Ascending aorta (tissue), 2 donors: ENCODE measurements around the gene KCNAB1. TPM values are rescaled to one million over a fixed set of nuclear protein-coding genes. Genes with fewer than 3 reads are reported as not detected.

Source experiments
- DNase-seq, 2 donors: peaks; one replicate each; pipeline ENCODE4 v3.0.0-alpha.2; 2019; ENCODE audit warnings: low spot score in 2 of 2
- H3K27ac ChIP-seq, 2 donors: fragments of 200-600 bp; sonication (generic); one replicate each; pipeline ENCODE4 v1.5.1; 2016 to 2017; ENCODE audit warnings: mild to moderate bottlenecking in 1 of 2
- H3K27me3 ChIP-seq: fragments of 200-600 bp; sonication (generic); one replicate; pipeline ENCODE4 v1.5.1; 2017
- H3K36me3 ChIP-seq, 2 donors: fragments of 200-600 bp; sonication (generic); one replicate each; pipeline ENCODE4 v1.5.1; 2016
- H3K4me1 ChIP-seq, 2 donors: fragments of 200-600 bp; sonication (generic); one replicate each; pipeline ENCODE4 v1.5.1; 2016 to 2017; ENCODE audit warnings: mild to moderate bottlenecking in 1 of 2
- H3K4me3 ChIP-seq, 2 donors: fragments of 200-600 bp; sonication (generic); one replicate each; pipeline ENCODE4 v1.5.1; 2016 to 2017; ENCODE audit warnings: mild to moderate bottlenecking in 1 of 2
- H3K9me3 ChIP-seq, 2 donors: fragments of 200-600 bp; sonication (generic); one replicate each; pipeline ENCODE4 v1.5.1; 2016
- intact Hi-C: fragments of 100-400 bp; cut with DNase I; formaldehyde crosslinking; loops from one replicate; pipeline ENCODE4 v1.15.1; 2023
- total RNA-seq: library from RNA; depleted of rRNA; stranded (reverse); fragments of >200 nt; gene quantifications from one replicate; pipeline ENCODE4 v1.1.0, GENCODE V29; 2016
- TF ChIP-seq, protein P1 (sequence below), 3 experiments: fragments of 200-600 bp in 2 of 3; fragments of 450-650 bp in 1 of 3; sonication (generic) in 2 of 3; IDR thresholded peaks; one replicate each; pipeline ENCODE4 v1.5.1; 2016 to 2019; ENCODE audit warnings: antibody characterized with exemption in 3 of 3, mild to moderate bottlenecking in 1 of 3, moderate library complexity in 1 of 3

Gene KCNAB1
- total RNA-seq, 1 donor from 2014 or later: 15.1 TPM

DNA sequence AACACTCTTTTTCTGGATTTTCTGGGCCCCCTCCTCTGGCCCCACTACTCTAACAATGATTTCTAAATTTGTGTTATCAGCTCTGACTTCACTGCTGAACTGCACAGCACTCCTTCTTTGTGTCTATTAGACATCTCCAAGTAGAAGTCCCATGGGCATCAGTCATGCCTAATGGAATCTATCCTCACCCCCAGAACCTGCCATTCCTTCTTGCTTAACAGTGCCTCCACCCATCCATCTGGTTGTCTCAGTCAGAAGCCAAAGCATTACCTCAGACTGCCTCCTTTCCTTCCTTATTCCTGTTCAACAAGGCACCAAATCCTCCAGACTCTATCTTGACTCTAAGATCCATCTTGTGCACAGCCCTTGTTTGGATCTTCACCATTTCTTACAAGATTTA is 398.3 kb downstream of the KCNAB1 start:
- Histone ChIP-seq H3K27ac (no peak overlapping the region), H3K4me3 (no peak overlapping the region), H3K36me3 (peaks cover 0 to 6% of the 10 kb centered on the region in 2 donors), H3K4me1 (peaks cover 0 to 5% of the 10 kb centered on the region in 2 donors), H3K9me3 (no peaks in the 10 kb centered on the region), H3K27me3 (no peaks in the 10 kb centered on the region)
- DNase-seq: no peak
- TF ChIP-seq, protein P1, sequence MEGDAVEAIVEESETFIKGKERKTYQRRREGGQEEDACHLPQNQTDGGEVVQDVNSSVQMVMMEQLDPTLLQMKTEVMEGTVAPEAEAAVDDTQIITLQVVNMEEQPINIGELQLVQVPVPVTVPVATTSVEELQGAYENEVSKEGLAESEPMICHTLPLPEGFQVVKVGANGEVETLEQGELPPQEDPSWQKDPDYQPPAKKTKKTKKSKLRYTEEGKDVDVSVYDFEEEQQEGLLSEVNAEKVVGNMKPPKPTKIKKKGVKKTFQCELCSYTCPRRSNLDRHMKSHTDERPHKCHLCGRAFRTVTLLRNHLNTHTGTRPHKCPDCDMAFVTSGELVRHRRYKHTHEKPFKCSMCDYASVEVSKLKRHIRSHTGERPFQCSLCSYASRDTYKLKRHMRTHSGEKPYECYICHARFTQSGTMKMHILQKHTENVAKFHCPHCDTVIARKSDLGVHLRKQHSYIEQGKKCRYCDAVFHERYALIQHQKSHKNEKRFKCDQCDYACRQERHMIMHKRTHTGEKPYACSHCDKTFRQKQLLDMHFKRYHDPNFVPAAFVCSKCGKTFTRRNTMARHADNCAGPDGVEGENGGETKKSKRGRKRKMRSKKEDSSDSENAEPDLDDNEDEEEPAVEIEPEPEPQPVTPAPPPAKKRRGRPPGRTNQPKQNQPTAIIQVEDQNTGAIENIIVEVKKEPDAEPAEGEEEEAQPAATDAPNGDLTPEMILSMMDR (IDR thresholded peaks at IDR 0.05): no peak
- intact Hi-C loops: no loop called here

DNA sequence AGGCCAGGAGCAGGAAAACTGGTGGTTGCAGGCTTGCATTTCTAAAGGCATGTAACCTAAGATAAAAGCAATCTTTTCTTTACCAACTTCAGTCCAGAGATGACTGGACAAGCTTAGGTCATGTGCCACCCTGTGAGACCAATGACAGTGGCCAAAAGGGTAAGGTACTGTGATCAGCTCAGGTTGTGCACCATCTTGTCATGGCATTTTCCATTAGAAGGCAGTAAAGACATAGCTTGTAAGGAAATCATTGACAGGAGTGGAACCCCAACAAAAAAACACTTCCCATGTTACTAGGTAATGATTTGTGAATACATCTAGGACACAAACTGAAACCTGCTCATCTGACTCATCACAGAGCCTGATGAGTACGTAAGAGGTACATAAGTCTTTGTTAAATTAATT is 399.4 kb downstream of the KCNAB1 start:
- H3K27ac ChIP-seq: no peak overlapping the region
- H3K4me3 ChIP-seq: no peak overlapping the region
- intact Hi-C loops: no loop called here
- peaks cover 0 to 5% of the 10 kb centered on the region in 2 donors for H3K4me1 ChIP-seq
- TF ChIP-seq, protein P1 (IDR thresholded peaks at IDR 0.05): no peak
- H3K27me3 ChIP-seq: no peaks in the 10 kb centered on the region
- no peak for DNase-seq
- peaks cover 0 to 6% of the 10 kb centered on the region in 2 donors for H3K36me3 ChIP-seq
- H3K9me3 ChIP-seq: no peaks in the 10 kb centered on the region

DNA sequence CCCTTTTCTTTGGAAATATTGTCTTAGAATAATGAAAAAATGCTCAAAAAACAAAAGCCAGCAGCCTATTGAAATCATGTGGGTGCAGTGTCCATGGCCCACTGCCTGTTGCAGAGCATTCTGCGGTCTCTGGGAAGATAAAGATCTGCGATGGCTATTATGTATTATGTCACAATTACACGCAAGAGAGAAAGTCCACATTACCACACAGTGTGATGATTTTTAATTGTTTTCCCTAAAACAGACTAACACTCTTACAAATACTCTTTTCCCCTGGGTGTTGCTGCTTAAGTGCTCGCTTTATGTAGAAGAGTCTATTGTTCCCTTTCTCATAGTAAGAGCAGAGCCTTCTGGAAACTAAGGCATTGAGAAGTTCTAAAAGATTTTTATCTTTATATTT is 402.3 kb downstream of the KCNAB1 start:
- Histone ChIP-seq H3K4me3 (no peak overlapping the region), H3K27me3 (no peaks in the 10 kb centered on the region), H3K36me3 (peaks cover 0 to 15% of the 10 kb centered on the region in 2 donors), H3K4me1 (no peaks in the 10 kb centered on the region), H3K27ac (no peak overlapping the region), H3K9me3 (no peaks in the 10 kb centered on the region)
- TF ChIP-seq, protein P1 (IDR thresholded peaks at IDR 0.05): no peak
- intact Hi-C loops: no loop called here
- DNase-seq: no peak

DNA sequence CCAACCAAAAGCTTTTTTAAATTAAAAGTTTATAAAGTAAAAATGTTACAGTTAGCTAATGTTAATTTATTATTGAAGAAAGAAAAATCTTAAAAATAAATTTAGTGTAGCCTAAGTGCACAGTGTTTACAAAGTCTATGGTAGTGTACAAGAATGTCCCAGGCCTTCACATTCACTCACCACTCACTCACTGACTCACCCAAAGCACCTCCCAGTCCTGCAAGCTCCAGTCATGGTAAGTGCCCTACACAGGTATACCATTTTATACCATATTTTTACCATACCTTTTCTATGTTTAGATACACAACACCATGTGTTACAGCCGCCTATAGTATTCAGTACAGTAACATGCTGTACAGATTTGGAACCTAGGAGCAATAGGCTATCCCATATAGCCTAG is 405.4 kb downstream of the KCNAB1 start:
- no peak for DNase-seq
- Histone ChIP-seq H3K27ac (no peak overlapping the region), H3K9me3 (no peaks in the 10 kb centered on the region), H3K4me1 (no peaks in the 10 kb centered on the region), H3K4me3 (no peak overlapping the region), H3K27me3 (no peaks in the 10 kb centered on the region), H3K36me3 (peaks cover 0 to 19% of the 10 kb centered on the region in 2 donors)
- intact Hi-C loops: no loop called here
- TF ChIP-seq, protein P1 (IDR thresholded peaks at IDR 0.05): no peak

DNA sequence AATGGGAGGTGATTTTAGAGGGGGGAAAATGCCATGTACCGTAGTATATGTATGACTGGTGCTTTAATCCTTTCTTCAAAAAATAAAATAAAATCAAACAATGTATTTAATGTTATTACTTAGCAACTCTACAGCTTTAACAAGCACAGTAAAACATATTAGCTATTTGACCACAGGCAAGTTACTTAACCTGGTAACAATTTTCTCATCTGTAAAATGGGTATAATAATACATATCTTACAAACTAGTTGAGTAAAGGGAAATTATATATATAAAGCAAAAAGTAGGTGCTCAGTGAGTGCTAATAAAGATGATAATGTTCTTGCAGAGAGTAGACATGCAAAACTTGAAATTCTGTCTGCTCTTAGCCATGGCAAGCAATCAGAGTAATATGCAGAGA is 406.7 kb downstream of the KCNAB1 start:
- intact Hi-C loops: no loop called here
- no peaks in the 10 kb centered on the region for H3K4me1 ChIP-seq

More for the DNA sequence above, 406.7 kb downstream of the KCNAB1 start:
- H3K27me3 ChIP-seq: no peaks in the 10 kb centered on the region
- H3K27ac ChIP-seq: no peak overlapping the region
- H3K36me3 ChIP-seq: peaks cover 0 to 27% of the 10 kb centered on the region in 2 donors
- no peaks in the 10 kb centered on the region for H3K9me3 ChIP-seq
- DNase-seq: no peak
- H3K4me3 ChIP-seq: no peak overlapping the region
- TF ChIP-seq, protein P1 (IDR thresholded peaks at IDR 0.05): no peak
